ENCODE data around the gene GATAD1.

GRCh38 chr7:92456236-92456635 is 9.0 kb downstream of the GATAD1 start:
- TF ChIP-seq CTCF (IDR thresholded peaks at IDR 0.05) (no peak), YY1 (IDR thresholded peaks at IDR 0.05; ENCODE audit: low read depth) (no peak), POLR2AphosphoS5 (IDR thresholded peaks at IDR 0.05; ENCODE audit: low read depth, low read length) (no peak), USF2 (IDR thresholded peaks at IDR 0.05; ENCODE audit: borderline replicate concordance, low read depth, low read length) (no peak), TAF1 (IDR thresholded peaks at IDR 0.05; ENCODE audit: borderline replicate concordance, low read depth, low read length) (no peak), GATA2 (CRISPR knock-in tag; IDR thresholded peaks at IDR 0.05) (no peak), REST (IDR thresholded peaks at IDR 0.05; ENCODE audit: low read depth, low read length) (no peak)

Data from SK-N-SH (cell line).